Measurements from ENCODE around the gene MCF2L. TPM values are rescaled to one million over a fixed set of nuclear protein-coding genes. Genes with fewer than 3 reads are reported as not detected.
"Not testable (repeated sequence)": the region's sequence is repeated elsewhere in the genome, so short reads cannot be mapped to it uniquely, and the experiment has no call there.

MCF2L gene
- polyA plus RNA-seq, 1 donor = 29.2 TPM

DNA sequence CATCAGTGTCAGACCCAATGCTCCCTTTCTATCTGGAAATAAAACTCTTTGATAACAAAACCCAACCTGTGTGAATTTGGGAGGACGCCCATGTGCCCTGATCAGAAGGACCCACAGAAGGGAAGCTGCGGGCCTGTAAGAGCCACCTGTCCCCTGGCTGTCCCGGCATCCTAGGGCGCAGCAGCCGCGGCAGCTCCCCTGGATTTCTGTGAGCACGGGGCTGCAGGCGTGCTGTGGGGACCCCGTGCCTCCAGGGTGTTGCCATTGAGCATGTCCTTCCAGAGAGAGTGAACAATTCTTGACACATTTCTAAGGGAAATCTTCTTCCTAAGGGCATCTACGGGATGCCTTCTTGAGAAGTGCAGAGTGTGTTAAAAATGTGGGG, 60.0 kb downstream of the MCF2L start:
- no peak for DNase-seq

DNA sequence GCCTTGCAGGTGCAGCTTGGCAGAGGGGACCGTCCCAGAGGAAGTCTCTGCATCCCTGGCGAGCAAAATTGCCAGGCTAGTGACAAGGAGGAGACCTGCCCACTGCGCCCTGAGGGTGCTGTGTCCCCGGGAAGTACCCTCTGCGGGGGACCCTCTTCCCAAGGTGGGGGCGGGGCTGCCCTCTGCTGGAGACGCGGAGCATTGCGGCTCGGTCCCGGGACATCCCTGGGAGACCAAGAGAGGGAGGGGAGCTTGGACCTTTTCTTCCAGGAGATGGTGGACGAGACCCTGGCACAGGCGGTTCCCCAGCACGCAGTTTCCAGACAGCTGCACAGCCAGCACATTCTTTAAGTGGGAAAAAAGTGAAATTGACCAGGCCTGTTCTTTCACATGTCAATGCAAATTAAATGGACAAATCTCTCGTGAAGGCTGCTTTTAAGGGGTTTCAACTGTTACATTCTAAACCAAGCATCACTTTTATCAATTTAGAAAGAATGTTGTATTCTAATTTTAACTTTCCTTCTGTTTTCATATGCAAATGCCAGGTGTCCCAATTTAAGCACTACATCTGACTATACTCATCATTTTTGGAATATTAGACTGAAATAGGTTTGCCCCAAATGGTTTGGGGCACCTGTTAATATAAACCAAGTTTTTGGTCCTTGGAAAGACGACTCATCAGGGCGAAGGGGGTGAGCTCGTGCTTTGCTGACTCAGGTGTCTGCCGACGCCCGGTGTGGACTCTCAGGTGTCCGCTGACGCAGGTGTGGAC, 60.7 kb downstream of the MCF2L start:
- DNase-seq = no peak

DNA sequence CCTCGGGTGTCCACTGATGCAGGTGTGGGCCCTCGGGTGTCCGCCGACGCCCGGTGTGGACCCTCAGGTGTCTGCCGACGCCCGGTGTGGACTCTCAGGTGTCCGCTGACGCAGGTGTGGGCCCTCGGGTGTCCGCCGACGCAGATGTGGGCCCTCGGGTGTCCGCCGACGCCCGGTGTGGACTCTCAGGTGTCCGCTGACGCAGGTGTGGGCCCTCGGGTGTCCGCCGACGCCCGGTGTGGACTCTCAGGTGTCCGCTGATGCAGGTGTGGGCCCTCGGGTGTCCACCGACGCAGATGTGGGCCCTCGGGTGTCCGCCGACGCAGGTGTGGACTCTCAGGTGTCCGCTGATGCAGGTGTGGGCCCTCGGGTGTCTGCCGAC, 61.2 kb downstream of the MCF2L start:
- not testable (repeated sequence) for DNase-seq

DNA sequence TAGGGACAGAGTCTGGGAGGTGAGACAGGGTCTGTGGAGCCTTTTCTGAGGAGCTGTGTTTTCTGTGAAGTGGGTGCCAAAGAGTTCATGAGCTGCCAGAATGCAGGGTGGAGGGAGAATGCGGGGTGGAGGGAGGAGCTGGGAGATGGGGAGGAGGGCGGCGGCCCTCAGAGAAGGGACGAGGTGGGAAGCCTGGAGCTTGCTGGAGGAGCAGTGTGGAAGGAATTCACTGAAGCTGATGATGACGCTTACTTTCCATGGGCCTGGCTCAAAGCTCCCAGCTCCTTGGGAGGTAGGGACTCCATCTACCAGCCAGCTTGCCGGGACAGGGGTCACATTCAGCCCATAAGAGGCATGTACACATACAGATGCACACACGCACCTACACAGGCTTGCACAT, 62.5 kb downstream of the MCF2L start:
- no peak for DNase-seq

DNA sequence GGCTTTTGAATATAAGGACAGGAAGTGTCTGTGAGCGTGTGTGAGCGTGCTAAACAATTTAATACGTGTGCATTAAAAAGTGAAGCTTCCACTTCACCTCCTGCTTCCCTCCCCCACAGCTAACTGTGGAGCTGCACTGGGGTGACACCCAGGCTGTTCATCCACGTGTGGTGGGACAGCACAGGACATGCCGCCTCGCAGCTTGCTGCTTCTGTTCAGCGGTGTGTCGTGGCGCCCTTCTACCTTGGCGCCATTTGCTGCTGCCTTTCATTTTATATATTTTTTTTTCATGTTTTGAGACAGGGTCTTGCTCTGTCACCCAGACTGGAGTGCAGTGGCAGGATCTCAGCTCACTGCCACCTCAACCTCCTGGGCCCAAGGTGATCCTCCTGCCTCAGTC, 63.3 kb downstream of the MCF2L start:
- no peak for DNase-seq

DNA sequence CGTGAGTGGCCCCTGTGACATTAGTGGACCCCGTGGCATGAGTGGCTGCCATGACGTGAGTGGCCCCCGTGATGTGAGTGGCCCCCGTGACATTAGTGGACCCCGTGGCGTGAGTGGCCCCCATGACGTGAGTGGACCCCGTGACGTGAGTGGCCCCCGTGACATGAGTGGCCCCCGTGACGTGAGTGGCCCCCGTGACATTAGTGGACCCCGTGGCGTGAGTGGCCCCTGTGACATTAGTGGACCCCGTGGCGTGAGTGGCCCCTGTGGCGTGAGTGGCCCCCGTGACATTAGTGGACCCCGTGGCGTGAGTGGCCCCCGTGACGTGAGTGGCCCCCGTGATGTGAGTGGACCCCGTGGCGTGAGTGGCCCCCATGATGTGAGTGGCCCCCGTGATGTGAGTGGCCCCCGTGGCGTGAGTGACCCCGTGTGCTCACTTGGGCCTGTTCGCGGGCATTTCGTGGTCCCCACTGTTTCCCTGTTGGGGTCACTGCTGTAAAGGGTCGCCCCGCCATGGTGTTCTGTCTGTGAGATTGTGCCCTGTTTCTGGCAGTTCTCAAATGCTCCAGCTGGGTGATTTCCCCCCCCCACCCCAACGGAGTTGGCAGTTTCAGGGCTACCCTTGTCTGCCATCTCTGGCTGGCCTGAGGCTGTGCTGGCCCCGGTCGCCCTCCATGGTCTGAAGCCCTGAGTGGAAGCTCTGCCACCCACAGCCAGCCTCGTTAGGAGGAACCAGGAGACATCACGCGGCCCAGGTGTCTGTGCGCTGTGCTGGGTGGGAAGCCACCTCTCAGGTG, 64.2 kb downstream of the MCF2L start:
- no peak for DNase-seq

DNA sequence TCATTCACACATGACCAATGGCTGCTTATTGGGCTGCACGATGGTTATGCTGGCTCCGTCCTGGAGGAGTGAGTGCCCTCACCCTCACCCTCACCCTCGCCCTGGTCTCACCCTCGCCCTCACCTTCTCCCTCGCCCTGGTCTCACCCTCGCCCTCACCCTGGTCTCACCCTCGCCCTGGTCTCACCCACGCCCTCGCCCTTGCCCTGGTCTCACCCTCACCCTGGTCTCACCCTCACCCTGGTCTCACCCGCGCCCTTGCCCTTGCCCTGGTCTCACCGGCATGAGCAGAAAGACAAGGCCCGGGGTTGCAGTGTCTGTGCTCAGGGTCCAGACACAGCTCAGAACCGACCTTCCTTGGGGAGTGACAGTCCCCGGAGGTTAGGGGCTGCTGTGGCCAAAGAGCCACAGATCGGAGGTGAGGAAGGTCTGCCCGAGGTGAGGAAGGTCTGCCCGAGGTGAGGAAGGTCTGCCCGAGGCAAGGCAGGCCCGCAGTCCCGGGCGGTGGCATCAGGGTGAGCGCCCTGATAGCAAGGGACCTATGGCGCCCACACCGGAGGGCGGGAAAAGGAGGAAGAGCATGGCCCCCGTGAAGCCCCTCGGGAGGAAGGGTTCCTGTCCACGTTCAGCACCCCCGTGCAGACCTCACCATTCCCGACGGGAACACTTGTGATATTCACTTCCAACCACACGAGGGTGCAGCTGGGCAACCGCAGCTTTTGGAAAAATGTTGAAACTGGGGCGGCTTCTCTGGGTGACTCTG, 65.6 kb downstream of the MCF2L start:
- DNase-seq = peak; percentile 50

DNA sequence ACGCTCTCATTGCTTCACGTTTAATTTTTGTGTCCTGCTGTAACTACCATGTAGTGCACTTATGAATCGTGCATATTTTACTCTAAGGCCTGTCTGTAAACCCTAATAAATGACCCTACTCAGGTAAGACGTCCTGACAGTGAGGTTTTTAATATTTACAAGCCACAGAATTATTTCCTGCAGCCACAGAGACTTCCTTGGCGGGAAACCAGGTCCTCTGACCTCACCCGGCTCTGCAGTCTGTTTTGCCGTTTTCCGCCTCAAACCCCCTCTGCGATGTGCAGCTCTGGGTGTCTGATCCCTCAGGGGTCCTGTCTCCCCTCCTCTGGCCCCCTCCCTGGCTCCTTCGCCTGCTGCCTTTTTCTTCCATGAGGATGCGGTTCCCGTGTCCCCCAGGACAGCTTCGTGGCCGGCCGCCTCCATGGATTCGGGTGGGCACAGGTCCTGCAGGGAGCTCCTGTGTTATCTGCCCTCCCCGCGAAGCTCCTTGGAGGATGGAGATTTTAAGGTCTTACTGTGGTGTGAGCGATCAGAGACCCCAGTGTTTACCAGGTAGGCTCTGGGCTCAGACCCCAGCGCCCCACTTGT, 66.3 kb downstream of the MCF2L start:
- DNase-seq = no peak

DNA sequence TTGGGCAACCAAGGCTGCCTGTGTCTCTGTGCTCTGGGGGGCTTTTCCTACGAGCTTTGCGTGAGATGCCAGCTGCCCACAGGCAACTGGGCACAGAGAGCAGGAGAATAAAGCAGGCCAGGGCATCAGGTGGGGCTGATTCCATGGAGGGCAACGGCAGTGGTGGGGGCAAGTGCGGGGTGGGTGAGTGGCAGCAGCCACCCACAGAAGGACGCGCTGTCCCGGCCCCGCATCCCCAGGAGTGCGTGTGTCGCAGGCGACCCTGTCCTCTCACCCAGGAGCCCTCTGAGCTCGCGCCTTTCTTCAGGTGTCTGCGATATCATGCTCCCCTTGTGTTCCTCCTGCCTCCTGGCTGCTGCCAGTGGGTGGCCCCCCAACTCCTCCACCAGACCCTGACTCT, 67.4 kb downstream of the MCF2L start:
- DNase-seq = no peak

DNA sequence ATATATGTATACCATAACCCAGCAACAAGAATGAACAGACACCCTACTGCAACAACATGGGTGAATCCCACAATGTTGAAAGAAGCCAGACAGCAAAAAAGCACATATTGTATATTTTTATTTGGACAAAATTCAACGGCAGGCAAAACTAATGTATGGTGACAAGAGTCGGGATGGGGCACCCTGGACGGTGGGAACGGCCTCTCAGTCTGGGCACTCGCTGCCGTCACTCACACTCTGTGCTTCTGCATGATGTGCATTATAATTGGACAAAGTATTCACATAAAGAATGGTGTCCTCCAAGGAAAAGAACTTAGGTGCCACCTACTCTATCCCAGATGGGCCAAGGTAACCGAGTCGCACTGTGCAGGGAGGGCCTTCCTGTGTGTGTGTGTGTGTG, 71.0 kb downstream of the MCF2L start:
- no peak for DNase-seq

DNA sequence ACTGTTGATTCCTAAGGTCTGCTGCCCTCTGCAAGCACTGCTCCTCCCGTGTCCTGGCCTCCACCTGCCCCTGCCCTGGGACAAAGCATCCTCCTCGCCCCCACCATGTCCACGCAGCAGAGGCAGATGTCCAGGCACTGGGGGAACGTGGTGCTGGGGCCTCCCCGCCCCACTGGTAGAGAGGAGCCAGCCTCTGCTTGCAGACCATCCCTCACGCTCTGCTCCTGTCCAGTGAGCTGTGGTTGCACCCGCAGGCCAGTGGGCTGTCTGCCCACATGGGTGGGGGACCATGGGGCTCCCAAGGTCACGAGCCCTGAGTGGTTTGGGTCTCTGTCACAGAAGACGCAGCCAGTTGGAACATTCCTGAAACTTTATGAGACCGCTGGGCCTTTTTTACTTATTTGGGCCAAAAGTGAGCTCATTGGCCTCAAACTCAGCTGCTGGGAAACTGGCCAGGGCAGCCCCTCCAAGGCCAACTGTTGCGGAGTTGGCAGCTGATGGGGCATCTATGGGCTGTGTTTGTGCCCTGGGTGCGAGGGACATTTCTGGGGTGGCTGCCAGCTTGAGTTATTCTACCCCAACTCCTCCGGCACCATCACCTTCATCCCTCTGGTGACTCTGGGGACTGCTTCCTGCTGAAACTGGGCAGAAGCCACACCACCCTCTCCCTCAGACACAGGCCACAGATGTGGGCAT, 71.7 kb downstream of the MCF2L start:
- no peak for DNase-seq

DNA sequence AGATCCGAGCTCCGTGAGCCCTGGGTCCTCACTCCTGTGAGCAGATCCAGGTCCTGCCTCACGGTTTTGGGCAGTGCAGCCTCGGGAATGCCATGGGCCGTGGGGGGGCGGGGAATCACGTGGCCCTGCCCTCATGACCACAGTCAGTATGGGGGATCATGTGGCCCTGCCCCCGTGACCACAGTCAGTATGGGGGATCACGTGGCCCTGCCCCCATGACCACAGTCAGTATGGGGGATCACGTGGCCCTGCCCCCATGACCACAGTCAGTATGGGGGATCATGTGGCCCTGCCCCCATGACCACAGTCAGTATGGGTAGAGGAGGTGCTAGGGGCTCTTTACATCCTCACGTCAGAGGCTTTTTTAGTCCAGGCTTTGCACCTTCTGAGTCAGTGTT, 72.3 kb downstream of the MCF2L start:
- DNase-seq = no peak

DNA sequence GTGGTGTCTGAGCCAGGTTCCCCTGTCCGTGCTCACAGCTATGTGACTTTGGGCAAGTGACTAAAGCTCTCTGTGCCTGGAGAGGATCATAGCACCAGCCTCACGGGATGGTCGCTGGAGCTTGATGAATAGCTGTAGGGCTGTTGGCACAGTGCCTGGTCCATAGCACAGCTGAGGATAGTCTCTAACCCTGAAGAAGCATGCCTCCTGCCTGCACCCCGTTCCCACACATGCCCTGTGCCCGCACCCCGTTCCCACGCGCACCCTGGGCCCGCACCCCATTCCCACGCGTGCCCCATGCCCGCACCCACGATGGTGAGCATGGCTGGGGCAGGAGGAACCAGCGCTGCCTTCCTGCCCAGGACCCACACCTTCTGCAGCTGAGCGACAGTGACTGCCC, 72.9 kb downstream of the MCF2L start:
- no peak for DNase-seq

DNA sequence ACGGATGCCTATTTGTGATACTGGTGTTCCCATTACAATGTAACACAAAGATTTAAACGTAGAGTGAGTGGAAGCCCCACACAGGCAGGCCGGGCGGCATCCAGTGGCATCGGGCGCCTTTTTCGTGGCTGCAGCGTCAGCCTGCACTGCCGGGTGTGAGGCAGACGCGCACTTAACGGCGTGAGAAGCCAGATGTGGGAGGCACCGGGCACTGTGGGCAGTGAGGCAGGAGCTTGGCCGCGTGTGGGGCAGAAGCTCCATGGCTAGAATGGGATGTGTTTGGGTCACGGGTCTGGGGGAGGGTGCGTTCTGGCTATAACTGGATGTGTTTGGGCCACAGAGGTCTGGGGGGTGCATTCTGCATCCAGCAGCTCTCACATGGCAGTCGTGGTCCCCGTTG, 73.4 kb downstream of the MCF2L start:
- no peak for DNase-seq

DNA sequence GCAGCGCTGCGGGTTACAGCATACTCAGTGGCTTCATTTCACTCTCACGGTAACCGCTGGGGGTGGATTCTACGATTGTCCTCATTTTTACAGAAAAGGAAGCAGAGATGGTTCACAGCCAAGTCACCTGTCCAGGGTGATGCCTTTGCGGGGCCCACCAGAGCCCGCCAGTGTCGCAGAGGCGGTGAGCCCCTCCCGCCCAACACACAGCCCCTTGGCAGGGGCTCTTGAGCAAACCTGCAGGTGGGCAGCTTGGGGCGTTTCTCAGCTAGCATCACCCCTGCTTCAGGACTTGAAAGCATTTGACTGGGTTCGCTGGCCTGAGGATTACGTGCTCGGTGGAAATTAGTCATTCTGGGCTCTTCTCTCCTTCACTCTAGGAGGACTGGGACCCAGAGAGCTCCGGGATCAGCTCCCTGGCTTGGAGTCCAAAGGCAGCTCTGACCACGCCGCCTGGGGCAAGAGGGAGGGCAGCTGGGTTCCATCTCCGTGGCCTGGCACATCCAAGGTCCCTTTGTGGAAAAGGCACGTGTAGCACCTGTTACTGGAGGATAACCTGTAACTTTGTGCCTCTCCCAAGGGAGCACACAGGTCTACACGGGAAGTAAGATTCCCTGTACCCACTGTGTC, 74.1 kb downstream of the MCF2L start:
- no peak for DNase-seq

DNA sequence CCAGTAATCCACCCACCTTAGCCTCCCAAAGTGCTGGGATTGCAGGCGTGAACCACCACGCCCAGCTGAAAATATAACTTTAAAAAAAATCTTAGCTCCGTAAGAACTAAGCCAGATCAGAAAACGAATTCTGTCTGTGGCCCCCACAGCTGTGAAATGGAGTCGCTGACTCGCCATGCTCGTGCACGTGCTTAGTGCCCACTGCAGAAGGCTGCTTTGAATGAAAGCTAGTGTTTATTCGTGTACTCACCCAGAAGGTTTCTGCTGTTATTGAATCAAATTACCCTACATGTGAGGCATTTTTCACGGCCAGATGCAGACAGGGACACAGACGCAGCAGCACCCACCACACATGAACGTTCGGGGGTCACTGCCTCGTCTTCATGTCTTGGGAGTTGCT, 74.9 kb downstream of the MCF2L start:
- DNase-seq = no peak

DNA sequence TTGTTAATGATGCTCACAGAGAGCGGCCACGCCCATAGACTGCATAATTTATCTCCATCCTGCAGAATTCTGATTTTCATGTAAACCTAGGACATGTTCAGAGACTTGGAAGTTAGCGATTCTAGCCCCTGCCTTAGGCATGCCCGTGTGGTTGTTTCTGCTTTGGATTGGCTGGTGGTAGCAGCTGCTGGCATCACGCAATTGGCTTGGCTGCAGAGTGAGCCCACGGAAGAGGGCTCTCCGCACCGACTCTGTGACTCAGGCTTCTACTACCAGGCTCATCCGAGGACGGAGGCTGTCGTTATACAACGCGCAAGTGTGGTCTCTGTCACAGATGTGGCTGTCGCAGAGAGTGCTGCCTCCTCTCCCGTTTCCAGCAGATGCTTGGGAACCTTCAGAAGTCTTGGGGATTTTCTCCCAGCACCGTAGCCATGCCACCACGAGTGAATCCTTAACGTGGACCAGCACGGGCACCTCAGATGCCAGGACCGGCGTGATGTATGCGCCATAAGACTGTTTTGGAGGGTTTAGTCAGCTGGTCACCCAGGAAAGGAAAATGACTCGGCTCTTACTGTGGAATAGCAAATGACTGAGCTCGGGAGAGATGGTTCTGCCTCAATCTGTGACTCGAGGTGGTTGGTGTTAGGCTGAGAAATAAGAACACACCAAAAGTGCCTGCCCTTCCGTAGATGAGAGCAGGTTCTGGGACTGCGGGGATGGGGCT, 75.5 kb downstream of the MCF2L start:
- DNase-seq = no peak

DNA sequence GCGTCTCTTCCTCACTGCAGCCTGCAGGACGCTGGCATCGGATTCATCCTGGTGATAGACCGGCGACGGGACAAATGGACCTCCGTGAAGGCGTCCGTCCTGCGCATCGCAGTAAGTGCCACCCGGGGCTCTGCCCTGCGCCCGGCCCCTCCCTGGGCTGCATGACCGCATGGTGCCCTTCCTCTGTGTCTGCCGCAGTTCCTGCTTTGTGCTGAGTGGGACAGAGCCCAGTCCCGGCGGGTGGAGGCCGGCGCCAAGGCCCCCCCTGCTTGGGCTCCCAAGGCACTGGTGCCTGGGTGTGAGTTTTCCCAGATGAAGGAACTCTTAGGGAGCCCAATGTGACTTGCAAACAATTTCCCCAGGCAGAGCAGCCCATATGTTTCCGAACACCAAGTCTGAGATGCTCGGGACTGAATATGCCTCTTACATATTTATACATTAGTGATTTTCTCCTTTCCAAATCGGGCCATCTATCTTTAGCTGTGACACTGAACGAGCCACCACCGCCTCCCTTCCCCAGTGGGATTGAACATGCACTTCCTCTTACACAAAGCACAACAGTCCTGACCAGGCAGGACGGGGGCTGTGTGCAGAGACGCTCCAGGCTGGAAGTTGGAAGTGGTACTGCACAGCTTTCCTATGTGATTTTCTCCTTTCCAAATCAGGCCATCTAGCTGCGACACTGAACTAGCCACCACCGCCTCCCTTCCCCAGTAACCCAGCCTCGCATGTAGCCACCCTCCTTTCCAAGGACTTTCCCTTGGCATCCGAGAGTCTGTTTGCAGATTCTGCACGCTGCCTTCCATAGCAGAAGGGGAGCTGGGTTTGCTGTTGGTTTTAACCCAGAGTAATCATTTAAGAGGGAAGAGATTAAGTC, 76.5 kb downstream of the MCF2L start:
- DNase-seq = no peak

DNA sequence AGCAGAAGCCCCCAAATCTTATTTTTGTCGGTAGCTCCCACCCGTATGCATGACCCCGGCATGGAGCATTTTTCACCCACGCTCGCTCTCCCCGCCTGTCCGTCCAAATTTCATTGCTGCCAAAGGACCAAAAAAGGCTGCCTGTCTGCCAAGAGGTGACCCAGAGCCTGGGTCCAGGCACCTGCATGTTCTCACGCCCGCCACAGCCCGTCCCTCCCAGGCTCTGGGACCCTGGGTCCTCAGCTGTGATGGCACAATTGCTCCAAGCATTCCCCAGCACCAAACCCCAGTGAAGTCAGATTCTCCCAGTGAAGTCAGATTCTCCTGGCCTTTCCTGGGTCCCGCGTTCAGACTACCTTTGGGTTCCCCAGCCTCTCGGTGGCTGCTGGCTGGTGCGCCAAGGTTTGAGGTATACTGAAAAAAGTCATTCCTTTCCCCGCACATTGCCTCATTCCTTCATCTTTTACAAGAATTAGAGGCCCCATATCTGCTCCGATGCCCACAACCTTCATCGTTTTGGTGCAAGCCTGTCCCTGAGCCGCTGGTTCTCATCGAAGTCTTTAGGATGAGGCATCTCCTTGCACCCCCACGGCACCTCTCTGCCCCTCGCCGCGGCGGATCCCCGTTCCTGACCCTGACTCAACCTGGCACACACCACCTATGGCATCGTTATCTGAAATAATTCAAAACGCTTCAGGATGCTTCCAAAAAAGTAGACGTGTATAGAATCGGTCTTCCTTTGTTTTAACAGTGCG, 77.3 kb downstream of the MCF2L start:
- no peak for DNase-seq
